GM18870 (cell line): ENCODE measurements around the gene DOK7.
A peak's percentile ranks its signal among the peaks of the same experiment; 100 is the strongest.
"Not testable (repeated sequence)": the region's sequence is repeated elsewhere in the genome, so short reads cannot be mapped to it uniquely, and the experiment has no call there.

ENCODE experiments used
- ATAC-seq: cut with Tn5 transposase; IDR thresholded peaks from one replicate; pipeline ENCODE4 v1.9.1; 2021; ENCODE audit warnings: moderate library complexity; ENCODE audit not compliant: unreplicated experiment

The DOK7 gene

DNA sequence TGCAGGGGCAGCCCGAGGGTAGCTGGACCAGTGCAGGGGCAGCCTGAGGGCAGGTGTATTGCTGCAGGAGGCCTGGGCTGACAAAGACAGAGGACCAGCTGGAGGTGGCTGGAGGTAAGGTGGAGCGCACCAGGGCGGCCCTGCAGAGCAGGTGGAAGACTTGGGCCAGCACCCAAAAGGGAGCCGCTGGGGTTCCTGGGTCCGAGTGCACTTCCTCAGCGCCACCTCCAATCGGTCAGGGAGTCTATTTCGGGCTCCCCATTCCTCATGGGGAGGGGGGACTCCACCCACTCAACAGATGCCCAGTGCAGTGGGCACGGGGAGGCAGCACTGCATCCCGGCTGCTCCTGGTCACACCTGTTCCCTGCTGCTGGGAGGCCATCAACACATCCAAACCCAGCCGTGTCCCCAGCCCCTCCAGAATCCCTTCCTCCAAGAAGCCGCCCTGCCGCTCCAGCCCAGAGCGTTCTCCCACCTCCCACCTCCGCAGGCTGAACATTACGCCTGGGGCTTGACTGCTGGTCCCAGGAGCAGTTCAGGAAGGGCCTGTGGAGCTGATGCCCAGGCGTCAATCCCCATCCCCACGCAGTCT lies 67.7 kb downstream of the DOK7 start:
- no peak for ATAC-seq

- ATAC-seq, result no peak
Measured at GRCh38 chr4:3531318-3531878, 68.3 kb downstream of the DOK7 start.

DNA sequence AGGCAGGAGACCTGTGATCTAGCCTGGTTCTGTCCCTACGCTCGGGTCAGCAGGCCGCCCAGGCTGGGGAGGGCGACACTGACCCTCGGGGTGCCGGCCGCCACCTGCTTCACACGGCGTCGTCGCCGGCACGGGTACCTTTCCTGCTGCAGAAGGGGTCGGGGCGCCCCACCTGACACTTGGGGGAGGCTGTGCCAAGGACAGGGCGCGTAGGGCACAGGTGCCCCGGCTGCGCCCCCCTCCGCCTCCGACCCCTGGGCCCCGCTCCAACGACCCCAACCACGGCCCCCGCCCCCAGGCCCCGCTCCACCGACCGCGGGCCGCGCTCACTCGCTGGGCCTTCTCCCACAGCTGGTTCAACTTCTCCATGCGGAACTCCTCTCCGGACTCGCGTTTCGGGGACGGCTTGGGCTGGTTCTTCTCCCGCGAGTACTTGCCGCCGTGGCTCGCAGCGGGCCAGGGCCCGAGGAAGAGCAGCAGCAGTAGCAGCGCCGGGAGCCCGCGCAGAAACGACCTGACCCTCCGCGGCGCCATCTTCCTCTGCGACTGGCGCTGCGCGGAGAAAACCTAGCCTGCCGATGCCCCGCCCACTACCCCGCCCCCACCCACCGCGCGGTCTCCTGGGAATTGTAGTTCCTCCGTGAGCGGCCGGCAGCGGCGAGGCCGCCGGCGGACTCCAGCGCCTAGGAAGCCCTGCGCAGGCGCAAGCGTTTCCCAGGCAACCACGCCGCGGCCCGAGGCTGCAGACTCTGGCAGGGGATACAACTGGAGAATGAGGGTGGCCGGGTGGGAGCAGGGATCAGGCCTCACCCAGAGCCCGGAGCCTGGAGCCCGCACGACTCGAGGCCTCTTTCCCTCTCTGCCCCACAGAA lies 69.0 kb downstream of the DOK7 start, which contains the start of gene LRPAP1:
Gene LRPAP1 (minus strand): TSS at position 544 of the 872 bp plus-strand sequence. CDS start 10 bp downstream, at position 534.
- peak; percentile 61 for ATAC-seq

DNA sequence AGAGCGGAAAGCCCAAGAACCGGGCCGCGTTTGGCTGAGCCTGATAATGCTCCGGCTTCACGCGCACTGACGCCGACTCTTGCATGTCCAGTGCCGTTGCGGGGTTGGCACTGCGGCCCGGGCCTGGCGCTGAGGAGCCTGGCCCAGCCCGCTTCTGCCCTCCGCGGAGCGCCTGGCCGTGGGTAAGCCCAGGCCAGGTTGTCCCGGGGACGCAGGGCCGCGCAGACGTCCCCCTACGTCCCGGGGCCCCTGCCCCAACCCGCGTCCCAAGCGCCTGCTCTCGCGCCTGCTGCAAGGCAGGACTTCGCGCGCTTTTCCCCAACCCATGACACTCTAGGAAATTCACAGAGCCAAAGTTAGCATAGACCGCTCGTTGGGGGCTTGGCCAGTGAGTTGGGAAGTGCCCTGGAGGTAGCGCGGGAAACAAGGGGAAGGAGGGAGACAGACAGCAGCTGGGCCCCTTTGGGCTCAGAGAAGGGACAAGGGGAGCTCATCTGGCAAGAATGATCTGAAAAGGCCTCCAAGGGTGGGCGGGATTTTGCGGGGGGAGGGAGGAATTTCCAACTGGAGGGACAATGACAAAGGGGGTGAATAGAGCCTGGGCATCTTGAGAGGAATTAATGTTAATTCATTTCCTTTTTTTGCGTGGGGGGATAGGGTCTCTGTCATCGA lies 69.8 kb downstream of the DOK7 start:
- no peak for ATAC-seq

- ATAC-seq, result no peak
Measured at GRCh38 chr4:3533423-3533820, 70.3 kb downstream of the DOK7 start.

- not testable (repeated sequence) for ATAC-seq
Measured at GRCh38 chr4:3535812-3536211, 72.7 kb downstream of the DOK7 start.

DNA sequence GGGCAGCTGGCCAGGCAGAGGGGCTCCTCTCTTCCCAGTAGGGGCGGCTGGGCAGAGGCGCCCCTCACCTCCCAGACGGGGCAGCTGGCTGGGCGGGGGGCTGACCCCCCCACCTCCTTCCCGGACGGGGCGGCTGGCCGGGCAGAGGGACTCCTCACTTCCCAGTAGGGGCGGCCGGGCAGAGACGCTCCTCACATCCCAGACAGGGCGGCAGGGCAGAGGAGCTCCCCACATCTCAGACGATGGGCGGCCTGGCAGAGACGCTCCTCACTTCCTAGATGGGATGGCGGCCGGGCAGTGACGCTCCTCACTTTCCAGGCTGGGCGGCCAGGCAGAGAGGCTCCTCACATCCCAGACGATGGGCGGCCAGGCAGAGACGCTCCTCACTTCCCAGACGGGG lies 75.8 kb downstream of the DOK7 start:
- ATAC-seq, result not testable (repeated sequence)

GRCh38 chr4:3543415-3543814 lies 80.3 kb downstream of the DOK7 start:
- ATAC-seq, result not testable (repeated sequence)
